Measurements from ENCODE around the gene CERS4.
"Not testable (repeated sequence)": the region's sequence is repeated elsewhere in the genome, so short reads cannot be mapped to it uniquely, and the experiment has no call there.

The CERS4 gene

GRCh38 chr19:8208922-8209461 lies at the start of gene CERS4:
CERS4 (plus strand) TSS chr19:8209370; CDS start chr19:8251077, 41,707 bp downstream.
- DNase-seq (ENCODE audit: low read depth in 1 of 2, low spot score in 1 of 2): peak; percentile 68 to 76
- in situ Hi-C loops (cut with HindIII; ENCODE audit: low pct_unique_long_range_greater_than_20kb, low sequenced_read_pairs): no loop called here
- TF ChIP-seq JUND (IDR thresholded peaks at IDR 0.05; ENCODE audit: low read depth): no peak

GRCh38 chr19:8161135-8161646 lies 48.0 kb upstream of the CERS4 start:
- in situ Hi-C loops (cut with HindIII; ENCODE audit: low pct_unique_long_range_greater_than_20kb, low sequenced_read_pairs): no loop called here
- DNase-seq (ENCODE audit: low read depth in 1 of 2, low spot score in 1 of 2): peak in 1 of 2 experiments; percentile 93
- TF ChIP-seq JUND (IDR thresholded peaks at IDR 0.05; ENCODE audit: low read depth): no peak

- in situ Hi-C loops (cut with HindIII; ENCODE audit: low pct_unique_long_range_greater_than_20kb, low sequenced_read_pairs): no loop called here
- no peak for TF ChIP-seq JUND (IDR thresholded peaks at IDR 0.05; ENCODE audit: low read depth)
- no peak for DNase-seq (ENCODE audit: low read depth in 1 of 2, low spot score in 1 of 2)
Measured at GRCh38 chr19:8163759-8164158, 45.4 kb upstream of the CERS4 start.

- in situ Hi-C loops (cut with HindIII; ENCODE audit: low pct_unique_long_range_greater_than_20kb, low sequenced_read_pairs): no loop called here
- no peak for TF ChIP-seq JUND (IDR thresholded peaks at IDR 0.05; ENCODE audit: low read depth)
- DNase-seq (ENCODE audit: low read depth in 1 of 2, low spot score in 1 of 2): no peak
Measured at GRCh38 chr19:8167985-8168384, 41.2 kb upstream of the CERS4 start.

- DNase-seq (ENCODE audit: low read depth in 1 of 2, low spot score in 1 of 2): no peak
- TF ChIP-seq JUND (IDR thresholded peaks at IDR 0.05; ENCODE audit: low read depth): no peak
- in situ Hi-C loops (cut with HindIII; ENCODE audit: low pct_unique_long_range_greater_than_20kb, low sequenced_read_pairs): no loop called here
Measured at GRCh38 chr19:8168537-8168936, 40.6 kb upstream of the CERS4 start.

GRCh38 chr19:8174706-8175105 lies 34.5 kb upstream of the CERS4 start:
- no peak for DNase-seq (ENCODE audit: low read depth in 1 of 2, low spot score in 1 of 2)
- no peak for TF ChIP-seq JUND (IDR thresholded peaks at IDR 0.05; ENCODE audit: low read depth)
- in situ Hi-C loops (cut with HindIII; ENCODE audit: low pct_unique_long_range_greater_than_20kb, low sequenced_read_pairs): no loop called here

- peak in 1 of 2 experiments; percentile 47 for DNase-seq (ENCODE audit: low read depth in 1 of 2, low spot score in 1 of 2)
- in situ Hi-C loops (cut with HindIII; ENCODE audit: low pct_unique_long_range_greater_than_20kb, low sequenced_read_pairs): no loop called here
- no peak for TF ChIP-seq JUND (IDR thresholded peaks at IDR 0.05; ENCODE audit: low read depth)
Measured at GRCh38 chr19:8180018-8180417, 29.2 kb upstream of the CERS4 start.

- DNase-seq (ENCODE audit: low read depth in 1 of 2, low spot score in 1 of 2): no peak
- in situ Hi-C loops (cut with HindIII; ENCODE audit: low pct_unique_long_range_greater_than_20kb, low sequenced_read_pairs): no loop called here
- TF ChIP-seq JUND (IDR thresholded peaks at IDR 0.05; ENCODE audit: low read depth): no peak
Measured at GRCh38 chr19:8184274-8184673, 24.9 kb upstream of the CERS4 start.

GRCh38 chr19:8185343-8186068 lies 23.7 kb upstream of the CERS4 start:
- no peak for TF ChIP-seq JUND (IDR thresholded peaks at IDR 0.05; ENCODE audit: low read depth)
- DNase-seq (ENCODE audit: low read depth in 1 of 2, low spot score in 1 of 2): no peak
- in situ Hi-C loops (cut with HindIII; ENCODE audit: low pct_unique_long_range_greater_than_20kb, low sequenced_read_pairs): no loop called here

- no peak for TF ChIP-seq JUND (IDR thresholded peaks at IDR 0.05; ENCODE audit: low read depth)
- in situ Hi-C loops (cut with HindIII; ENCODE audit: low pct_unique_long_range_greater_than_20kb, low sequenced_read_pairs): no loop called here
- DNase-seq (ENCODE audit: low read depth in 1 of 2, low spot score in 1 of 2): no peak
Measured at GRCh38 chr19:8192221-8192820, 16.8 kb upstream of the CERS4 start.

- no peak for DNase-seq (ENCODE audit: low read depth in 1 of 2, low spot score in 1 of 2)
- in situ Hi-C loops (cut with HindIII; ENCODE audit: low pct_unique_long_range_greater_than_20kb, low sequenced_read_pairs): no loop called here
- no peak for TF ChIP-seq JUND (IDR thresholded peaks at IDR 0.05; ENCODE audit: low read depth)
Measured at GRCh38 chr19:8194528-8195267, 14.5 kb upstream of the CERS4 start.

- no peak for TF ChIP-seq JUND (IDR thresholded peaks at IDR 0.05; ENCODE audit: low read depth)
- in situ Hi-C loops (cut with HindIII; ENCODE audit: low pct_unique_long_range_greater_than_20kb, low sequenced_read_pairs): no loop called here
- DNase-seq (ENCODE audit: low read depth in 1 of 2, low spot score in 1 of 2): no peak
Measured at GRCh38 chr19:8196271-8196927, 12.8 kb upstream of the CERS4 start.

- DNase-seq (ENCODE audit: low read depth in 1 of 2, low spot score in 1 of 2); in situ Hi-C loops (cut with HindIII; ENCODE audit: low pct_unique_long_range_greater_than_20kb, low sequenced_read_pairs): not testable (repeated sequence)
Measured at GRCh38 chr19:8203288-8204120, 5.7 kb upstream of the CERS4 start.
